GM12878 (cell line): ENCODE measurements around the gene UBXN10. TPM values are rescaled to one million over a fixed set of nuclear protein-coding genes. Genes with fewer than 3 reads are reported as not detected.

Source experiments
- ATAC-seq: fragments of 200-7000 bp; cut with Tn5 transposase; 3 replicates; pipeline ENCODE4 v1.9.1; 2020; ENCODE audit warnings: mild to moderate bottlenecking, moderate library complexity
- BruUV-seq: library from RNA; stranded (reverse); fragments of 400-500 nt; replicated peaks from 2 replicates; lab custom pipeline; 2021; lab: Mats Ljungman, UMichigan
- CTCF ChIA-PET: fragments of 300-600 bp; sonication (Branson Sonifier 250); formaldehyde crosslinking; extraction: SDS; loops from one replicate; lab custom pipeline; 2021; ENCODE audit warnings: inconsistent platforms; lab: Yijun Ruan, JAX
- POLR2A ChIA-PET: fragments of 350-600 bp; formaldehyde crosslinking; extraction: SDS; loops from one replicate; lab custom pipeline; 2021; ENCODE audit warnings: inconsistent platforms; lab: Charles Lee
- RAD21 ChIA-PET: fragments of 300-600 bp; sonication (Branson Sonifier 250); formaldehyde crosslinking; loops from one replicate; lab custom pipeline; 2023; ENCODE audit warnings: antibody characterized with exemption; ENCODE audit not compliant: unreplicated experiment; lab: Charles Lee
- SMC1A ChIA-PET: fragments of 300-600 bp; sonication (Branson Sonifier 250); formaldehyde crosslinking; loops from one replicate; lab custom pipeline; 2023; ENCODE audit not compliant: unreplicated experiment, uncharacterized antibody; lab: Charles Lee
- DNase-seq: peaks from one replicate; pipeline ENCODE4 v3.0.0-alpha.2; 2011; ENCODE audit warnings: low read depth, low spot score
- FAIRE-seq: peaks from 3 replicates; lab custom pipeline; 2011; peaks lifted over from hg19 to GRCh38; lab: Jason Lieb, UNC
- H2AFZ ChIP-seq: 2 replicates; pipeline ENCODE4 v1.6.0; 2011; ENCODE audit warnings: low read depth, low read length, control low read depth; ENCODE audit not compliant: control insufficient read depth
- H3K27ac ChIP-seq: 2 replicates; pipeline ENCODE4 v1.5.1; 2011; ENCODE audit warnings: control low read depth; ENCODE audit not compliant: control insufficient read depth, insufficient read depth
- H3K27me3 ChIP-seq, 2 experiments: replicated peaks in 1 of 2; 2 replicates each; pipeline versions ENCODE4 v1.6.0 to v1.6.1; 2011; ENCODE audit warnings: low read length in 1 of 2; ENCODE audit not compliant: control insufficient read depth in 2 of 2, insufficient read depth in 2 of 2
- H3K36me3 ChIP-seq, 2 experiments: 2 replicates each; pipeline ENCODE4 v1.5.1; 2011; ENCODE audit warnings: low read length in 1 of 2; ENCODE audit not compliant: control insufficient read depth in 2 of 2, insufficient read depth in 2 of 2
- H3K4me1 ChIP-seq: 2 replicates; pipeline ENCODE4 v1.6.1; 2011; ENCODE audit warnings: mild to moderate bottlenecking, low read length, moderate library complexity, mixed read lengths; ENCODE audit not compliant: control insufficient read depth, insufficient read depth
- H3K4me2 ChIP-seq: 2 replicates; pipeline ENCODE4 v1.6.0; 2011; ENCODE audit warnings: control low read depth; ENCODE audit not compliant: control insufficient read depth, insufficient read depth
- H3K4me3 ChIP-seq: fragments of 200-600 bp; sonication (generic); 2 replicates; pipeline ENCODE4 v1.5.1; 2016
- H3K79me2 ChIP-seq: 2 replicates; pipeline ENCODE4 v1.6.0; 2011; ENCODE audit warnings: low read length; ENCODE audit not compliant: control insufficient read depth, insufficient read depth
- H3K9ac ChIP-seq: 2 replicates; pipeline ENCODE4 v1.8.0; 2011; ENCODE audit warnings: low read length, control low read depth, mixed read lengths; ENCODE audit not compliant: control insufficient read depth, insufficient read depth
- H3K9me3 ChIP-seq: replicated peaks from 3 replicates; pipeline ENCODE4 v1.5.1; 2011; ENCODE audit warnings: mild to moderate bottlenecking, low read length; ENCODE audit not compliant: control insufficient read depth, insufficient read depth
- H4K20me1 ChIP-seq: 2 replicates; pipeline ENCODE4 v1.6.0; 2011; ENCODE audit not compliant: control insufficient read depth, insufficient read depth
- BCL11A ChIP-seq: IDR thresholded peaks from 2 replicates; pipeline ENCODE4 v1.6.1; 2011; ENCODE audit warnings: low read depth, low read length
- CBX5 ChIP-seq: sonication (generic); IDR thresholded peaks from 2 replicates; pipeline ENCODE4 v1.6.1; 2016; ENCODE audit warnings: low read depth, moderate library complexity, mild to moderate bottlenecking, inconsistent platforms
- CREM ChIP-seq: IDR thresholded peaks from 2 replicates; pipeline ENCODE4 v1.6.1; 2014; ENCODE audit warnings: antibody characterized with exemption, low read depth
- MAX ChIP-seq: IDR thresholded peaks from 2 replicates; pipeline ENCODE4 v1.6.1; 2012; ENCODE audit warnings: low read depth, low read length, improper control_type of control experiment
- PRDM15 ChIP-seq: fragments of 450-650 bp; formaldehyde crosslinking; IDR thresholded peaks from 2 replicates; pipeline ENCODE4 v1.4.0; 2020; ENCODE audit warnings: mild to moderate bottlenecking, moderate library complexity
- ZZZ3 ChIP-seq: IDR thresholded peaks from 2 replicates; pipeline ENCODE4 v1.6.1; 2011; ENCODE audit warnings: low read depth; ENCODE audit not compliant: control insufficient read depth, insufficient read length
- WGBS: methylation state at CpG from one replicate; pipeline ENCODE4 v1.1.6; 2016; ENCODE audit warnings: low lambda C conversion rate; ENCODE audit not compliant: insufficient replicate concordance, insufficient coverage; ENCODE audit errors: missing lambda C conversion rate; 5-methylcytosine and 5-hydroxymethylcytosine counted together
- in situ Hi-C: fragments of 300-500 bp; cut with MboI; formaldehyde crosslinking; loops from 9 replicates; pipeline ENCODE4 v1.14.3; 2018; ENCODE audit warnings: mixed read lengths
- intact Hi-C: fragments of 100-400 bp; cut with micrococcal nuclease; formaldehyde crosslinking; loops from one replicate; pipeline ENCODE4 v1.14.2; 2022; ENCODE audit not compliant: unreplicated experiment
- polyA plus RNA-seq, 11 experiments: library from polyadenylated mRNA; depleted of rRNA in 4 of 11; unstranded in 6 of 11; stranded (reverse) in 5 of 11; fragments of >200 nt; fragmentation: Nextera tagmentation in 4 of 11; fragmentation: Illumina TruSeq in 1 of 11; extraction: Ambion mirVana in 4 of 11; extraction: Trizol in 1 of 11; gene quantifications; 1 replicate in 1 of 11; 2 replicates in 10 of 11; pipeline versions ENCODE4 v1.2.1 to v1.2.3, GENCODE V29; 2011 to 2016; ENCODE audit warnings: inconsistent platforms in 2 of 11, missing spikeins in 2 of 11, low read depth in 1 of 11
- total RNA-seq, 4 experiments: library from RNA; depleted of rRNA in 3 of 4; stranded (reverse); fragments of >200 nt in 3 of 4; fragmentation: Illumina TruSeq in 1 of 4; extraction: Trizol in 1 of 4; gene quantifications; 2 replicates each; pipeline versions ENCODE4 v1.2.1 to v1.2.3, GENCODE V29; 2013 to 2021

The UBXN10 gene
- total and polyA plus RNA-seq, 10 of the 15 experiments (the other 5 are each of a cell fraction or from before 2014, with no cell fraction given): 0.03 to 0.15 (median 0.06) TPM; not detected in 7

GRCh38 chr1:20187103-20187812, 1.4 kb downstream of the UBXN10 start:
- Histone ChIP-seq H2AFZ (no peak overlapping the region), H3K36me3 (no peaks in the 10 kb centered on the region), H3K4me2 (no peak overlapping the region), H3K4me1 (peaks cover 12% of the 10 kb centered on the region), H3K4me3 (no peak overlapping the region), H3K9me3 (no peaks in the 10 kb centered on the region), H3K27me3 (peaks cover 4 to 11% of the 10 kb centered on the region in 2 experiments), H3K79me2 (no peaks in the 10 kb centered on the region), H3K9ac (no peak overlapping the region), H3K27ac (no peak overlapping the region), H4K20me1 (no peaks in the 10 kb centered on the region)
- intact Hi-C loops: no loop called here
- DNase-seq (no peak), FAIRE-seq (no peak), ATAC-seq (no peak)
- ChIA-PET POLR2A (no interaction called here), CTCF (interaction anchor here (1.0 to 1.5 kb wide), 3 partner anchors 9 to 25 kb away, joined by 3 to 4 read pairs (median 3); no protein-coding TSS in a partner anchor), RAD21 (no interaction called here), SMC1A (interaction anchor here (0.9 kb wide), 1 partner anchor 22 kb away, joined by 3 read pairs; no protein-coding TSS in a partner anchor)
- in situ Hi-C loops: no loop called here
- BruUV-seq: no TSS peak
- no peak for TF ChIP-seq CBX5
- no peak for TF ChIP-seq ZZZ3
- no peak for TF ChIP-seq CREM
- TF ChIP-seq BCL11A: no peak
- no peak for TF ChIP-seq MAX
- TF ChIP-seq PRDM15 (CRISPR knock-in tag): no peak
- WGBS: 48% methylated on average over 7 of the region's 7 CpGs
